Spleen (tissue), 11 donors: ENCODE results near the gene WDR33. TPM values are rescaled to one million over a fixed set of nuclear protein-coding genes. Genes with fewer than 3 reads are reported as not detected.
A peak's percentile ranks its signal among the peaks of the same experiment; 100 is the strongest.

Experiments used
- DNase-seq: peaks from one replicate; pipeline ENCODE4 v3.0.0-alpha.2; 2020
- H3K27ac ChIP-seq, 8 donors: fragments of 200-600 bp; sonication (generic) in 7 of 8; 1 replicate in 4 of 8; 2 replicates in 4 of 8; pipeline versions ENCODE4 v1.5.0 to v1.8.0; 2016 to 2021; ENCODE audit warnings: inconsistent platforms in 4 of 8, mild to moderate bottlenecking in 4 of 8, moderate library complexity in 1 of 8
- H3K27me3 ChIP-seq, 7 donors: fragments of 200-600 bp; sonication (generic) in 6 of 7; replicated peaks in 1 of 7; 1 replicate in 4 of 7; 2 replicates in 3 of 7; pipeline versions ENCODE4 v1.5.0 to v1.8.0; 2016 to 2021; ENCODE audit warnings: inconsistent platforms in 3 of 7, mild to moderate bottlenecking in 1 of 7
- H3K36me3 ChIP-seq, 6 donors: fragments of 200-600 bp; sonication (generic) in 5 of 6; 1 replicate in 4 of 6; 2 replicates in 2 of 6; pipeline versions ENCODE4 v1.5.0 to v1.8.0; 2016 to 2021; ENCODE audit warnings: inconsistent platforms in 2 of 6
- H3K4me1 ChIP-seq, 6 donors: fragments of 200-600 bp; sonication (generic) in 5 of 6; 1 replicate in 3 of 6; 2 replicates in 3 of 6; pipeline versions ENCODE4 v1.5.0 to v1.8.0; 2016 to 2021; ENCODE audit warnings: inconsistent platforms in 3 of 6
- H3K4me3 ChIP-seq, 8 donors: fragments of 200-600 bp; sonication (generic) in 7 of 8; 1 replicate in 4 of 8; 2 replicates in 4 of 8; pipeline versions ENCODE4 v1.5.0 to v1.8.0; 2016 to 2021; ENCODE audit warnings: inconsistent platforms in 4 of 8, mild to moderate bottlenecking in 4 of 8, moderate library complexity in 2 of 8
- H3K9me3 ChIP-seq, 8 donors: fragments of 200-600 bp; sonication (generic) in 7 of 8; 1 replicate in 4 of 8; 2 replicates in 4 of 8; pipeline versions ENCODE4 v1.5.0 to v1.8.0; 2016 to 2021; ENCODE audit warnings: inconsistent platforms in 4 of 8
- CTCF ChIP-seq, 11 experiments: fragments of 200-600 bp in 7 of 11; fragments of 450-650 bp in 4 of 11; sonication (generic) in 4 of 11; IDR thresholded peaks in 8 of 11; conservative IDR thresholded peaks in 3 of 11; 1 replicate in 7 of 11; 2 replicates in 4 of 11; pipeline versions ENCODE4 v1.4.0 to v1.8.0; 2016 to 2021; ENCODE audit warnings: antibody characterized with exemption in 11 of 11, inconsistent platforms in 4 of 11, mild to moderate bottlenecking in 1 of 11
- POLR2A ChIP-seq, 3 donors: fragments of 450-650 bp; IDR thresholded peaks; one replicate each; pipeline ENCODE4 v1.5.1; 2017; ENCODE audit warnings: antibody characterized with exemption in 3 of 3, mild to moderate bottlenecking in 1 of 3
- POLR2AphosphoS5 ChIP-seq, 3 donors: sonication (generic); formaldehyde crosslinking; IDR thresholded peaks; one replicate each; pipeline ENCODE4 v1.5.1; 2017; ENCODE audit warnings: antibody characterized with exemption in 3 of 3
- WGBS, 5 donors: extraction: QIAGEN DNeasy Blood & Tissue Kit in 3 of 5; methylation state at CpG; one replicate each; pipeline versions ENCODE4 v1.1.5 to v1.1.7; 2013 to 2018; 5-methylcytosine and 5-hydroxymethylcytosine counted together
- intact Hi-C: fragments of 100-400 bp; cut with DNase I; formaldehyde crosslinking; loops from one replicate; pipeline ENCODE4 v1.15.0; 2023; ENCODE audit warnings: low total_unique reads
- polyA plus RNA-seq, 3 donors: library from polyadenylated mRNA; stranded (reverse); fragments of 200-250 nt; gene quantifications; one replicate each; pipeline ENCODE4 v1.2.1, GENCODE V29; 2013
- total RNA-seq, 7 donors: library from RNA; depleted of rRNA in 3 of 7; stranded (reverse); fragments of >200 nt in 3 of 7; fragmentation: NEBNext Ultra II Directional in 4 of 7; extraction: Animal tissue kit (Norgen Biotek cat#: 25700) in 4 of 7; gene quantifications; one replicate each; pipeline versions ENCODE4 v1.1.0 to v1.2.1, GENCODE V29; 2016 to 2021
- donor health status: healthy with polysubstance abuse.
- donor health status: DM: no; HTN: no; CAD: no; lungs with moderate emphysema.
- donor health status: DM: no; HTN: no; CAD: no.
- donor health status: Bipolar disorder and iron deficiency.
- donor health status: healthy.
- donor health status: DM: no; HTN: no; CAD: no.
- donor health status: DM: yes; HTN: yes; CAD: no.

WDR33 gene
- total and polyA plus RNA-seq, 10 donors: 15.4 to 85.3 (median 63.1) TPM

GRCh38 chr2:127661072-127661649 lies 149.8 kb downstream of the WDR33 start:
- peak; percentile 61 for DNase-seq
- Histone ChIP-seq H3K27me3 (peaks cover 0 to 47% (median 13%) of the 10 kb centered on the region in 7 donors), H3K27ac (peak overlapping the region; percentile 36 to 88 (median 82)), H3K4me3 (no peak overlapping the region), H3K9me3 (no peaks in the 10 kb centered on the region), H3K36me3 (peaks cover 0 to 24% (median 0%) of the 10 kb centered on the region in 6 donors), H3K4me1 (peaks cover 14 to 98% (median 63%) of the 10 kb centered on the region in 6 donors)
- 80 to 90% (median 85%) methylated on average over 12 to 14 of the region's 14 CpGs for WGBS, 5 donors
- intact Hi-C loops: no loop called here
- TF ChIP-seq CTCF (IDR thresholded peaks at IDR 0.05 in 8 of 11, conservative IDR thresholded peaks at IDR 0.05 in 3 of 11): no peak
- peak in 1 of 3 donors; percentile 9 for TF ChIP-seq POLR2AphosphoS5 (IDR thresholded peaks at IDR 0.05)

- intact Hi-C loops: no loop called here
- H3K9me3 ChIP-seq: no peaks in the 10 kb centered on the region
- H3K4me1 ChIP-seq: peaks cover 14 to 98% (median 61%) of the 10 kb centered on the region in 6 donors
- no peak overlapping the region for H3K4me3 ChIP-seq
- WGBS, 5 donors: 87 to 93% (median 91%) methylated on average over 10 of the region's 10 CpGs
- peaks cover 0 to 28% (median 0%) of the 10 kb centered on the region in 6 donors for H3K36me3 ChIP-seq
- TF ChIP-seq CTCF (IDR thresholded peaks at IDR 0.05 in 8 of 11, conservative IDR thresholded peaks at IDR 0.05 in 3 of 11): no peak
- TF ChIP-seq POLR2AphosphoS5 (IDR thresholded peaks at IDR 0.05): no peak
- no peak for TF ChIP-seq POLR2A (IDR thresholded peaks at IDR 0.05)
- H3K27ac ChIP-seq: peak overlapping the region in 7 of 8 donors; percentile 72 to 88 (median 85)
- H3K27me3 ChIP-seq: peaks cover 0 to 38% (median 13%) of the 10 kb centered on the region in 7 donors
- DNase-seq: peak; percentile 16
Measured at GRCh38 chr2:127660291-127660578, 150.7 kb downstream of the WDR33 start.

- TF ChIP-seq CTCF (IDR thresholded peaks at IDR 0.05 in 8 of 11, conservative IDR thresholded peaks at IDR 0.05 in 3 of 11) (no peak), POLR2A (IDR thresholded peaks at IDR 0.05) (no peak), POLR2AphosphoS5 (IDR thresholded peaks at IDR 0.05) (peak; percentile 80 to 81 (median 81))
- Histone ChIP-seq H3K36me3 (peaks cover 0 to 31% (median 0%) of the 10 kb centered on the region in 6 donors), H3K9me3 (no peaks in the 10 kb centered on the region), H3K4me3 (no peak overlapping the region), H3K27me3 (peaks cover 0 to 32% (median 13%) of the 10 kb centered on the region in 7 donors), H3K27ac (peak overlapping the region; percentile 60 to 88 (median 83)), H3K4me1 (peaks cover 14 to 98% (median 62%) of the 10 kb centered on the region in 6 donors)
- WGBS, 5 donors: 46 to 68% (median 56%) methylated on average over 12 to 14 of the region's 14 CpGs
- intact Hi-C loops: no loop called here
- DNase-seq: peak; percentile 84
Measured at GRCh38 chr2:127659408-127660290, 151.3 kb downstream of the WDR33 start.
